HG03342 (cell line): ENCODE data around the gene DRICH1.
"Not testable (repeated sequence)": the region's sequence is repeated elsewhere in the genome, so short reads cannot be mapped to it uniquely, and the experiment has no call there.

Experiments
- ATAC-seq: cut with Tn5 transposase; IDR thresholded peaks from one replicate; pipeline ENCODE4 v1.9.1; 2021; ENCODE audit warnings: mild to moderate bottlenecking, moderate library complexity; ENCODE audit not compliant: unreplicated experiment

The DRICH1 gene

GRCh38 chr22:23603266-23603665 is 28.9 kb downstream of the DRICH1 start:
- no peak for ATAC-seq

- no peak for ATAC-seq
Measured at GRCh38 chr22:23598805-23599518, 33.2 kb downstream of the DRICH1 start.

GRCh38 chr22:23597576-23598268 is 34.4 kb downstream of the DRICH1 start:
- ATAC-seq = not testable (repeated sequence)

GRCh38 chr22:23595904-23596303 is 36.2 kb downstream of the DRICH1 start:
- not testable (repeated sequence) for ATAC-seq

GRCh38 chr22:23591846-23592245 is 40.3 kb downstream of the DRICH1 start:
- no peak for ATAC-seq

- ATAC-seq = no peak
Measured at GRCh38 chr22:23591201-23591791, 40.8 kb downstream of the DRICH1 start.

- ATAC-seq = no peak
Measured at GRCh38 chr22:23583836-23584235, 48.3 kb downstream of the DRICH1 start.

- no peak for ATAC-seq
Measured at GRCh38 chr22:23583153-23583552, 49.0 kb downstream of the DRICH1 start.

- ATAC-seq = no peak
Measured at GRCh38 chr22:23581260-23581650, 50.9 kb downstream of the DRICH1 start.

GRCh38 chr22:23580576-23581259 is 51.4 kb downstream of the DRICH1 start:
- no peak for ATAC-seq

- ATAC-seq = no peak
Measured at GRCh38 chr22:23579870-23580575, 52.1 kb downstream of the DRICH1 start, which contains the start of gene IGLL1. IGLL1 (minus strand) TSS chr22:23580290; CDS start chr22:23580190, 100 bp downstream.

GRCh38 chr22:23579280-23579679 is 52.8 kb downstream of the DRICH1 start:
- no peak for ATAC-seq

GRCh38 chr22:23578306-23578705 is 53.8 kb downstream of the DRICH1 start:
- ATAC-seq = no peak

GRCh38 chr22:23576681-23577080 is 55.4 kb downstream of the DRICH1 start:
- ATAC-seq = no peak

- no peak for ATAC-seq
Measured at GRCh38 chr22:23575601-23576000, 56.5 kb downstream of the DRICH1 start.

GRCh38 chr22:23574877-23575276 is 57.2 kb downstream of the DRICH1 start:
- no peak for ATAC-seq

GRCh38 chr22:23574371-23574811 is 57.7 kb downstream of the DRICH1 start:
- no peak for ATAC-seq

GRCh38 chr22:23573701-23574235 is 58.4 kb downstream of the DRICH1 start:
- ATAC-seq = not testable (repeated sequence)

- ATAC-seq = not testable (repeated sequence)
Measured at GRCh38 chr22:23573106-23573505, 59.0 kb downstream of the DRICH1 start.

GRCh38 chr22:23571486-23571885 is 60.6 kb downstream of the DRICH1 start:
- ATAC-seq = no peak
